Suprapubic skin (tissue), 4 donors: Measurements from ENCODE around the gene CDC42EP2.
A peak's percentile ranks its signal among the peaks of the same experiment; 100 is the strongest.

Experiments
- CTCF ChIP-seq, 2 donors: fragments of 200-600 bp in 1 of 2; fragments of 450-650 bp in 1 of 2; sonication (generic) in 1 of 2; IDR thresholded peaks; one replicate each; pipeline ENCODE4 v1.5.1; 2016 to 2019; ENCODE audit warnings: antibody characterized with exemption in 2 of 2, mild to moderate bottlenecking in 1 of 2, moderate library complexity in 1 of 2
- EP300 ChIP-seq: sonication (generic); formaldehyde crosslinking; IDR thresholded peaks from one replicate; pipeline ENCODE4 v1.6.1; 2017; ENCODE audit warnings: antibody characterized with exemption
- POLR2A ChIP-seq, 2 donors: fragments of 450-650 bp; IDR thresholded peaks; one replicate each; pipeline ENCODE4 v1.6.1; 2017; ENCODE audit warnings: antibody characterized with exemption in 2 of 2, mild to moderate bottlenecking in 2 of 2, moderate library complexity in 2 of 2
- POLR2AphosphoS5 ChIP-seq, 3 donors: sonication (generic); formaldehyde crosslinking; IDR thresholded peaks; one replicate each; pipeline ENCODE4 v1.6.1; 2017; ENCODE audit warnings: antibody characterized with exemption in 3 of 3

- TF ChIP-seq CTCF (IDR thresholded peaks at IDR 0.05): peak; percentile 63 to 71
- no peak for TF ChIP-seq EP300
- TF ChIP-seq POLR2A (IDR thresholded peaks at IDR 0.05): no peak
- peak in 1 of 3 donors; percentile 45 for TF ChIP-seq POLR2AphosphoS5 (IDR thresholded peaks at IDR 0.05)
These were observed 15.3 kb downstream of the CDC42EP2 start for GRCh38 chr11:65329944-65330403.
